NCI-H2081 (cell line): Measurements from ENCODE around the gene TFF3.

ENCODE experiments used
- DNase-seq, 2 experiments: peaks; one replicate each; lab custom pipeline; 2025; lab: John Stamatoyannopoulos, UW

TFF3 gene

GRCh38 chr21:42266971-42267556 lies 48.1 kb downstream of the TFF3 start:
- DNase-seq = no peak

- no peak for DNase-seq
Observed at GRCh38 chr21:42265231-42265812, 49.9 kb downstream of the TFF3 start.

- no peak for DNase-seq
Observed at GRCh38 chr21:42264245-42265195, 50.7 kb downstream of the TFF3 start.

GRCh38 chr21:42263591-42264131 lies 51.5 kb downstream of the TFF3 start:
- DNase-seq = peak in 1 of 2 experiments; percentile 5

GRCh38 chr21:42262831-42263231 lies 52.4 kb downstream of the TFF3 start:
- no peak for DNase-seq

- no peak for DNase-seq
Observed at GRCh38 chr21:42261829-42262200, 53.4 kb downstream of the TFF3 start.
